AG09319 (cell line): ENCODE results near the gene AADACL2.

Experiments
- DNase-seq: peaks from one replicate; pipeline ENCODE4 v3.0.0-alpha.2; 2010; ENCODE audit warnings: low read depth; ENCODE audit errors: extremely low read depth
- TF ChIP-seq, protein P1 (sequence below): IDR thresholded peaks from 2 replicates; pipeline ENCODE4 v1.5.1; 2011; ENCODE audit warnings: low read depth, mild to moderate bottlenecking, inconsistent platforms, low read length, moderate library complexity

AADACL2 gene, protein sequence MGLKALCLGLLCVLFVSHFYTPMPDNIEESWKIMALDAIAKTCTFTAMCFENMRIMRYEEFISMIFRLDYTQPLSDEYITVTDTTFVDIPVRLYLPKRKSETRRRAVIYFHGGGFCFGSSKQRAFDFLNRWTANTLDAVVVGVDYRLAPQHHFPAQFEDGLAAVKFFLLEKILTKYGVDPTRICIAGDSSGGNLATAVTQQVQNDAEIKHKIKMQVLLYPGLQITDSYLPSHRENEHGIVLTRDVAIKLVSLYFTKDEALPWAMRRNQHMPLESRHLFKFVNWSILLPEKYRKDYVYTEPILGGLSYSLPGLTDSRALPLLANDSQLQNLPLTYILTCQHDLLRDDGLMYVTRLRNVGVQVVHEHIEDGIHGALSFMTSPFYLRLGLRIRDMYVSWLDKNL

DNA sequence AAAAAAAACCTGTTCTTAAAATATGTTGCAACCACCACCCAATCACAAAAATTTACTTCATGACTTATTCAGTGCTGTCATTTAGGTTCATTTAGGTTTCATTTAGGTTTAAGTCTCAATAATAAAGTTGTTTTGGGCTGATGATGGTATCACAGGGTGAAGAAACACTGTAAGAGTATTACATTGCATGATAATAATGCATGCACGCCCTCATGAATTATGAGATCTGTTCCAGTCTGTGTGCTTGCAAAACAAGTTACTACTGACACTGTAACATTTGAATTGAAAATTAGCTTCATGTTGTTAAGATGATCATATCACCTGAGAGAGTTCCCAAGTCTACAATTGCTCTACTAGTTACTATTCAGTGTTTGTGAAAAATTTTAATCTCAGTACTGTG is at the start of gene AADACL2:
Gene AADACL2 (plus strand): TSS at position 315 of the 400 bp plus-strand sequence. CDS start 109 bp downstream, outside the sequence.
- TF ChIP-seq, protein P1, sequence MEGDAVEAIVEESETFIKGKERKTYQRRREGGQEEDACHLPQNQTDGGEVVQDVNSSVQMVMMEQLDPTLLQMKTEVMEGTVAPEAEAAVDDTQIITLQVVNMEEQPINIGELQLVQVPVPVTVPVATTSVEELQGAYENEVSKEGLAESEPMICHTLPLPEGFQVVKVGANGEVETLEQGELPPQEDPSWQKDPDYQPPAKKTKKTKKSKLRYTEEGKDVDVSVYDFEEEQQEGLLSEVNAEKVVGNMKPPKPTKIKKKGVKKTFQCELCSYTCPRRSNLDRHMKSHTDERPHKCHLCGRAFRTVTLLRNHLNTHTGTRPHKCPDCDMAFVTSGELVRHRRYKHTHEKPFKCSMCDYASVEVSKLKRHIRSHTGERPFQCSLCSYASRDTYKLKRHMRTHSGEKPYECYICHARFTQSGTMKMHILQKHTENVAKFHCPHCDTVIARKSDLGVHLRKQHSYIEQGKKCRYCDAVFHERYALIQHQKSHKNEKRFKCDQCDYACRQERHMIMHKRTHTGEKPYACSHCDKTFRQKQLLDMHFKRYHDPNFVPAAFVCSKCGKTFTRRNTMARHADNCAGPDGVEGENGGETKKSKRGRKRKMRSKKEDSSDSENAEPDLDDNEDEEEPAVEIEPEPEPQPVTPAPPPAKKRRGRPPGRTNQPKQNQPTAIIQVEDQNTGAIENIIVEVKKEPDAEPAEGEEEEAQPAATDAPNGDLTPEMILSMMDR, result no peak
- no peak for DNase-seq

DNA sequence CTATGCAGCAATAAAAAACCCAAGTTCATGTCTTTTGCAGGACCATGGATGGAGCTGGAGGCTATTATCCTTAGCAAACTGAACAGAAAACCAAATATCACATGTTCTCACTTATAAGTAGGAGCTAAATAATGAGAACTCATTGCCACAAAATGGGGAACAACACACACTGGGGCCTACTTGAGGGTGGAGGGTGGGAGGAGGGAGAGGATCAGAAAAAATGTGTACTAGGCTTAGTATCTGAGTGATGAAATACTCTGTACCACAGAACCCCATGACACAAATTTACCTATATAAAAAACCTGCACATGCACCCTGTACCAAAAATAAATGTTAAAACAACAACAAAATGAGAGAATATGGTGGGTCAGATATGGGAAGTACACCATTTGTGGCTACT is 49.6 kb upstream of the AADACL2 start:
- no peak for DNase-seq
- TF ChIP-seq, protein P1, result no peak

DNA sequence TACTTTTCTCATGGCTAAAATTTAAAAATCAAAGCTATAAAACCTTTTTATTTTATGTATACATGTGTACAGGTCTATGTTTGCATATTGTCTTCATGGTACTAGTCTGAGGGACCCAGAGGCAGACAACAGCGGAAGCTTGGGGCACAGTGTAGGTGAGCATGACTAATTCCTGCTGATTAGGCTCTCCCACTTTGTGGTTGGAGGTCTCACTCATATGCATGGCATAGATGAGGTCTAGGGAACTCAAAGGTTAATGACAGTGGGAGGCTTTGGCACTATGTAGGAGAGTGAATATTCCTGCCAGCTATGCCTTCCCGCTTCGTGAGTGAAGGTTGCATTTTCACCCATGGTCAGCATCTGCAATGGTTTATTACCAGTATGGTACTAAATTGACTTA is 47.5 kb upstream of the AADACL2 start:
- TF ChIP-seq, protein P1, result no peak
- DNase-seq, result no peak

DNA sequence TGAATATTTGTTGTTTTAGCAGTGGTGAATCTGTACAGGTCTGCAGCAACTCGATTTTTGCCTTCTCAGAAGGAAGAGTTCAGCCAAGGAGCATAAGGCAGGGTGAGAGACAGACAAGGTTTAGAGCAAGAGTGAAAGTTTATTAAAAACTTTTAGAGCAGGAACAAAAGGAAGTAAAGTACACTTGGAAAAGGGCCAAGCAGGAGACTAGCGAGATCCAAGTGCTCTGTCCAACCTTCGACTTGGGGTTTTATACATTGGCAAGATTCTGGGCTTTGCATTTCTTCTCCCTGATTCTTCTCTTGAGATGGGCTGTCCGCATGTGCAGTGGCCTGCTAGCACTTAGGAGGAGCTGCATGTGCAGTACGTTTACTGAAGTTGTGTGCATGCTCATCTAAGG is 46.7 kb upstream of the AADACL2 start:
- DNase-seq, result no peak
- TF ChIP-seq, protein P1, result no peak

DNA sequence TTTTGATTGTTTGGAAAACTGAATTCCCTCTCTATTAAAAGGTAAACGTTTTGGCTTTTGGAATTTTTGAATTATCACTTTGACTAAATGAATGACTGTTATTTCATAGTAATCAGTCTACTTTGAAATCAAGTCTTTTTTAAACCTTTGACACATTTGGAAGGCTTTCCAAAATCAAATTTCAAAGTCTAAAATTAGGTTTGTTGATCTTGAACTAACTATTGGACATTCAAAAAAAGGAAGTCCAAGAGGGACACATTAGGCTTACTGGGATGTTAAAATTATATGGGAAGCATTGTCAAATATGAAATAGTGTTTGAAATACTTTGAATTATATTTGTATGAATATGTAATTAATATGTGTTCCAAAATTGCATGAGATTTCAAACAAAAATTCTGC is 45.2 kb upstream of the AADACL2 start:
- TF ChIP-seq, protein P1, result no peak
- DNase-seq, result no peak

DNA sequence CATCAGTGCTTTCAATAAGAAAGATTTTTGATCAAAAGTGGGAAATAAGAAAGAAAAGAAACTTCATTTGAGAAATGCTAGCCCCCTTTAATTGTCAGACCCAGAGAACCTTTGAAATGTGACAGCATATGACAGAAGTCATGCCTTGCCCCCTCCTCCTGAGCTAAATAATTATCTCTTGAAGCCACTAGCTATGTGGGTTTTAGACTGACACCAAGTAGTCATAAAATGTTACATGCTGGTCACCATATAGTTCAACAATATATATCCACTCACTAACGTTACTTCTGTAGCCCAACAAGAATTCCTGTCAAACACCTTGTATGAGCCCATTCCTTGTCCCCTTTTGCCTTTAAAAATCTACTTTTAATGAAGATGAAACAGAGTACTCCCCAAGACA is 43.1 kb upstream of the AADACL2 start:
- DNase-seq, result no peak
- TF ChIP-seq, protein P1, result no peak

DNA sequence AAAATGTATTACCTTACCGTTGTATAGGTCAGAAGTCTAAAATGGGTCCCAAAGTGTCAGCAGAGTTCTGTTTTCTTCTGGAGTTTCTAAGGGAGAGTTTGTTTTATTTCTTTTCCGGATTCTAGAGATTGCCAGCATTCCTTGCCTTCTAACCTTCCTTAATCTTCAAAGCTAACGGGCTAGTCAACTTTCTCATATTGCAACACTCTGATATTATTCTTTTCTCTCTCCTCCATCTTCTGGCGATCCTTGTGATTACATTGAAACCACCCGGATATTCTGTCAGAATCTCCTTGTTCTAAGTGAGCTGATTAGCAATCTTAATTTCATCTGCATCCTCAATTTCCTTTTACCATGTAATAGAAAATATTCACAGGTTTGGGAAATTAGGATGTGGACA is 36.2 kb upstream of the AADACL2 start:
- DNase-seq, result no peak
- TF ChIP-seq, protein P1, result no peak
